H1 (cell line): Measurements from ENCODE around the gene ZNF548. TPM values are rescaled to one million over a fixed set of nuclear protein-coding genes. Genes with fewer than 3 reads are reported as not detected.

ENCODE experiments used
- CTCF ChIA-PET: fragments of 300-600 bp; sonication (Branson Sonifier 250); formaldehyde crosslinking; loops from one replicate; lab custom pipeline; 2021; ENCODE audit not compliant: partially characterized antibody; lab: Charles Lee
- POLR2A ChIA-PET: fragments of 300-600 bp; sonication (Branson Sonifier 250); formaldehyde crosslinking; loops from one replicate; lab custom pipeline; 2021; ENCODE audit warnings: inconsistent platforms; ENCODE audit not compliant: partially characterized antibody; lab: Charles Lee
- DNase-seq, 2 experiments: peaks; one replicate each; pipeline versions ENCODE4 v3.0.0 to v3.0.0-alpha.2; 2010 to 2022; ENCODE audit warnings: low spot score in 2 of 2, low read depth in 1 of 2, mixed read lengths in 1 of 2
- FAIRE-seq: peaks from 2 replicates; lab custom pipeline; 2011; peaks lifted over from hg19 to GRCh38; lab: Jason Lieb, UNC
- H2AFZ ChIP-seq: 2 replicates; pipeline ENCODE4 v1.8.1; 2012; ENCODE audit warnings: low read length, inconsistent platforms
- H2AK5ac ChIP-seq: 2 replicates; pipeline ENCODE4 v1.6.1; 2013; ENCODE audit warnings: low read depth, low read length
- H2BK120ac ChIP-seq: replicated peaks from 2 replicates; pipeline ENCODE3; 2013; ENCODE audit warnings: low read depth, low read length, inconsistent platforms
- H2BK12ac ChIP-seq: 2 replicates; pipeline ENCODE4 v1.6.1; 2013; ENCODE audit warnings: low read depth, low read length
- H2BK15ac ChIP-seq: 2 replicates; pipeline ENCODE4 v1.6.1; 2013; ENCODE audit warnings: low read length
- H2BK20ac ChIP-seq: 2 replicates; pipeline ENCODE4 v1.6.1; 2013; ENCODE audit warnings: low read length
- H2BK5ac ChIP-seq: 2 replicates; pipeline ENCODE4 v1.6.1; 2013; ENCODE audit warnings: low read depth, low read length
- H3K14ac ChIP-seq: 2 replicates; pipeline ENCODE4 v1.6.1; 2013; ENCODE audit warnings: inconsistent platforms; ENCODE audit not compliant: insufficient read length
- H3K18ac ChIP-seq: 2 replicates; pipeline ENCODE4 v1.6.1; 2013; ENCODE audit warnings: low read length; ENCODE audit errors: extremely low read depth
- H3K23ac ChIP-seq: 2 replicates; pipeline ENCODE4 v1.6.1; 2013; ENCODE audit warnings: inconsistent platforms; ENCODE audit not compliant: insufficient read length
- H3K23me2 ChIP-seq: 2 replicates; pipeline ENCODE4 v1.6.1; 2013; ENCODE audit warnings: low read depth, low read length
- H3K27ac ChIP-seq: 2 replicates; pipeline ENCODE4 v1.6.1; 2011; ENCODE audit warnings: low read depth, low read length, inconsistent platforms
- H3K27me3 ChIP-seq, 4 experiments: replicated peaks in 1 of 4; 1 replicate in 1 of 4; 2 replicates in 3 of 4; pipeline versions ENCODE4 v1.6.1 to v1.8.1; 2011 to 2013; ENCODE audit warnings: low read length in 3 of 4, mild to moderate bottlenecking in 3 of 4, inconsistent platforms in 2 of 4, mixed read lengths in 2 of 4, moderate library complexity in 1 of 4; ENCODE audit not compliant: control insufficient read depth in 3 of 4, insufficient read depth in 3 of 4; ENCODE audit errors: extremely low read depth in 1 of 4
- H3K36me3 ChIP-seq, 4 experiments: 2 replicates each; pipeline versions ENCODE4 v1.6.1 to v1.8.1; 2011 to 2013; ENCODE audit warnings: mild to moderate bottlenecking in 4 of 4, low read length in 3 of 4, moderate library complexity in 2 of 4, control low read depth in 1 of 4, inconsistent platforms in 1 of 4; ENCODE audit not compliant: insufficient read depth in 4 of 4, control insufficient read depth in 2 of 4
- H3K4ac ChIP-seq: replicated peaks from 2 replicates; pipeline ENCODE3; 2013; ENCODE audit warnings: low read length, low read depth, mixed read lengths, inconsistent platforms; ENCODE audit not compliant: insufficient read length
- H3K4me1 ChIP-seq, 4 experiments: replicated peaks in 1 of 4; 1 replicate in 1 of 4; 2 replicates in 3 of 4; pipeline versions ENCODE4 v1.6.1 to v1.8.1; 2011 to 2013; ENCODE audit warnings: low read length in 3 of 4, inconsistent platforms in 2 of 4, mixed read lengths in 1 of 4; ENCODE audit not compliant: insufficient read depth in 4 of 4, control insufficient read depth in 3 of 4
- H3K4me2 ChIP-seq, 2 experiments: 2 replicates each; pipeline versions ENCODE4 v1.6.1 to v1.8.1; 2011 to 2013; ENCODE audit warnings: low read depth in 2 of 2, low read length in 2 of 2, control low read depth in 1 of 2, inconsistent platforms in 1 of 2, mild to moderate bottlenecking in 1 of 2; ENCODE audit not compliant: insufficient read depth in 1 of 2
- H3K4me3 ChIP-seq, 4 experiments: fragments of 200-600, 300-600 bp in 1 of 4; sonication (generic), shearing (Covaris generic), sonication (Bioruptor Twin) in 1 of 4; 2 replicates each; pipeline versions ENCODE4 v1.5.1 to v1.8.1; 2011 to 2016; ENCODE audit warnings: low read length in 4 of 4, low read depth in 3 of 4, control low read depth in 2 of 4, inconsistent platforms in 2 of 4, mild to moderate bottlenecking in 2 of 4, mixed read lengths in 1 of 4, moderate library complexity in 1 of 4; ENCODE audit not compliant: insufficient read depth in 2 of 4; ENCODE audit errors: extremely low read depth in 1 of 4
- H3K56ac ChIP-seq: replicated peaks from 2 replicates; pipeline ENCODE3; 2013; ENCODE audit warnings: low read depth, mild to moderate bottlenecking, mixed read lengths, low read length, inconsistent platforms; ENCODE audit not compliant: insufficient read length
- H3K79me1 ChIP-seq: 2 replicates; pipeline ENCODE4 v1.6.1; 2013; ENCODE audit warnings: low read depth, low read length, control low read depth
- H3K79me2 ChIP-seq, 2 experiments: 2 replicates each; pipeline versions ENCODE4 v1.6.1 to v1.8.1; 2012 to 2013; ENCODE audit warnings: low read length in 2 of 2, mild to moderate bottlenecking in 2 of 2, inconsistent platforms in 1 of 2; ENCODE audit not compliant: insufficient read depth in 2 of 2, control insufficient read depth in 1 of 2
- H3K9ac ChIP-seq, 4 experiments: replicated peaks in 1 of 4; 1 replicate in 1 of 4; 2 replicates in 3 of 4; pipeline versions ENCODE4 v1.6.1 to v1.8.1; 2011 to 2013; ENCODE audit warnings: low read depth in 3 of 4, low read length in 3 of 4, control low read depth in 2 of 4, mild to moderate bottlenecking in 2 of 4, moderate library complexity in 2 of 4, inconsistent platforms in 1 of 4; ENCODE audit errors: extremely low read depth in 1 of 4
- H3K9me3 ChIP-seq, 2 experiments: 2 replicates each; pipeline versions ENCODE4 v1.6.1 to v1.8.1; 2012 to 2013; ENCODE audit warnings: mild to moderate bottlenecking in 2 of 2, moderate library complexity in 2 of 2, control low read depth in 1 of 2, inconsistent platforms in 1 of 2, low read depth in 1 of 2, low read length in 1 of 2, mixed read lengths in 1 of 2; ENCODE audit not compliant: insufficient read depth in 2 of 2
- H4K20me1 ChIP-seq, 2 experiments: replicated peaks in 1 of 2; 2 replicates each; pipeline versions ENCODE3 to v1.8.1; 2011 to 2013; ENCODE audit warnings: inconsistent platforms in 2 of 2, low read length in 2 of 2, mild to moderate bottlenecking in 1 of 2; ENCODE audit not compliant: insufficient read depth in 2 of 2, control insufficient read depth in 1 of 2
- H4K5ac ChIP-seq: 2 replicates; pipeline ENCODE4 v1.6.1; 2013; ENCODE audit warnings: low read length, low read depth, mixed read lengths, inconsistent platforms; ENCODE audit not compliant: insufficient read length
- H4K8ac ChIP-seq: 2 replicates; pipeline ENCODE4 v1.8.0; 2013; ENCODE audit warnings: mild to moderate bottlenecking, moderate library complexity, low read length, inconsistent platforms; ENCODE audit not compliant: insufficient read depth; ENCODE audit errors: extremely low read depth
- H4K91ac ChIP-seq: replicated peaks from 2 replicates; pipeline ENCODE3; 2013; ENCODE audit warnings: low read length, mixed read lengths, inconsistent platforms; ENCODE audit not compliant: insufficient read length
- ASH2L ChIP-seq: fragments of 200-600, 300-600 bp; sonication (generic); IDR thresholded peaks from one replicate; pipeline ENCODE4 v1.7.1; 2017; ENCODE audit warnings: low read length
- FOSL1 ChIP-seq: IDR thresholded peaks from 2 replicates; pipeline ENCODE4 v1.6.1; 2011; ENCODE audit warnings: mild to moderate bottlenecking, low read depth, low read length, moderate library complexity; ENCODE audit not compliant: insufficient read depth
- GTF2F1 ChIP-seq: IDR thresholded peaks from 2 replicates; pipeline ENCODE4 v1.6.1; 2012; ENCODE audit warnings: low read depth, low read length, improper control_type of control experiment, borderline replicate concordance
- HDAC2 ChIP-seq, 2 experiments: fragments of 300-600 bp in 1 of 2; sonication (generic) in 1 of 2; IDR thresholded peaks; 2 replicates each; pipeline ENCODE4 v1.6.1; 2011 to 2012; ENCODE audit warnings: low read depth in 2 of 2, low read length in 2 of 2, mild to moderate bottlenecking in 2 of 2, moderate library complexity in 2 of 2, borderline replicate concordance in 1 of 2, inconsistent platforms in 1 of 2
- KDM5A ChIP-seq: fragments of 200-600 bp; IDR thresholded peaks from 2 replicates; pipeline ENCODE4 v1.7.1; 2012; ENCODE audit warnings: mild to moderate bottlenecking, low read length, inconsistent platforms, mixed read lengths
- PHF8 ChIP-seq: fragments of 200-600 bp; sonication (generic); conservative IDR thresholded peaks from 2 replicates; pipeline ENCODE4 v1.7.1; 2012; ENCODE audit warnings: low read depth, mild to moderate bottlenecking, inconsistent platforms, low read length, moderate library complexity
- POLR2AphosphoS5 ChIP-seq: IDR thresholded peaks from 2 replicates; pipeline ENCODE4 v1.6.1; 2011; ENCODE audit warnings: low read depth, low read length
- POU5F1 ChIP-seq: IDR thresholded peaks from 2 replicates; pipeline ENCODE4 v1.6.1; 2011; ENCODE audit warnings: low read depth, mild to moderate bottlenecking, low read length, moderate library complexity
- RBBP5 ChIP-seq: IDR thresholded peaks from 2 replicates; pipeline ENCODE4 v1.7.1; 2012; ENCODE audit warnings: low read depth, mild to moderate bottlenecking, inconsistent platforms, low read length, moderate library complexity, borderline replicate concordance
- SP2 ChIP-seq: IDR thresholded peaks from 2 replicates; pipeline ENCODE4 v1.6.1; 2012; ENCODE audit warnings: mild to moderate bottlenecking, low read length, inconsistent platforms
- TAF7 ChIP-seq: optimal IDR thresholded peaks from 2 replicates; pipeline ENCODE3; 2011; ENCODE audit warnings: low read depth, mild to moderate bottlenecking, inconsistent platforms, low read length, moderate library complexity, borderline replicate concordance
- WGBS, 2 experiments: shearing (Covaris generic) in 1 of 2; methylation state at CpG; one replicate each; pipeline versions ENCODE4 v1.1.6 to v1.1.7; 2013 to 2015; ENCODE audit warnings: low lambda C conversion rate in 2 of 2, mixed read lengths in 2 of 2, inconsistent platforms in 1 of 2, low coverage in 1 of 2, missing lambda C conversion rate in 1 of 2; ENCODE audit not compliant: insufficient replicate concordance in 2 of 2, insufficient coverage in 1 of 2, insufficient read length in 1 of 2; ENCODE audit errors: extremely low coverage in 1 of 2, missing lambda C conversion rate in 1 of 2; 5-methylcytosine and 5-hydroxymethylcytosine counted together
- polyA plus RNA-seq, 7 experiments: library from polyadenylated mRNA; depleted of rRNA in 3 of 7; stranded (reverse) in 5 of 7; unstranded in 2 of 7; fragments of >200 nt in 5 of 7; fragments of 200-250 nt in 2 of 7; gene quantifications; 1 replicate in 5 of 7; 2 replicates in 1 of 7; 4 replicates in 1 of 7; pipeline versions ENCODE4 v1.2.1 to v1.2.3, GENCODE V29; 2011 to 2013; ENCODE audit warnings: missing spikeins in 2 of 7, mixed read lengths in 2 of 7
- total RNA-seq: library from RNA; stranded (reverse); fragmentation: NEBNext Ultra II Directional; extraction: Animal tissue kit (Norgen Biotek cat#: 25700); gene quantifications from 2 replicates; pipeline ENCODE4 v1.2.1, GENCODE V29; 2021

ZNF548 gene
- total and polyA plus RNA-seq, 2 of the 8 experiments (the other 6 are each of a cell fraction or from before 2014, with no cell fraction given), result 7.4 to 9.9 TPM

GRCh38 chr19:57362997-57363687, 26.5 kb upstream of the ZNF548 start, which contains the start of the genes TRAPPC2B and ZNF547:
TSS of gene TRAPPC2B (plus strand) at chr19:57363551. CDS start at chr19:57364834, 1,283 bp downstream.
TSS of gene ZNF547 (plus strand) at chr19:57363551. CDS start at chr19:57368556, 5,005 bp downstream.
- POLR2A ChIA-PET, result interaction anchor here (0.7 to 2.5 kb wide), 9 partner anchors 9 to 106 kb away, joined by 3 to 20 read pairs (median 4); partner anchors contain the start of genes ZNF304, ZNF460 and ZNF548
- TF ChIP-seq FOSL1 (no peak), POU5F1 (no peak), POLR2AphosphoS5 (peak; percentile 90), TAF7 (no peak), GTF2F1 (peak; percentile 75; the same call in 1 of the 2 replicates), HDAC2 (IDR thresholded peaks at IDR 0.05; ENCODE audit: borderline replicate concordance in 1 of 2, low read depth in 2 of 2, low read length in 2 of 2) (0 out of 4 replicates have a peak, but pooled peaks of 1 of the 2 experiments have one; percentile 7), SP2 (peak; percentile 16; the same call in 1 of the 2 replicates), KDM5A (no peak), RBBP5 (0 out of 2 replicates have a peak, but pooled peaks have one; percentile 29), PHF8 (peak; percentile 59), ASH2L (peak; percentile 33)

More at GRCh38 chr19:57362997-57363687, 26.5 kb upstream of the ZNF548 start, which contains the start of the genes TRAPPC2B and ZNF547:
- no peak within 1 kb of the TSS for H3K23ac ChIP-seq
- H4K20me1 ChIP-seq, result no peaks in the 10 kb centered on the region
- FAIRE-seq (peak; percentile 99), DNase-seq (peak; percentile 98 to 99)
- H3K9me3 ChIP-seq, result no peaks in the 10 kb centered on the region
- peak within 1 kb of the TSS; percentile 43; the same call in 1 of the 2 replicates for H2BK12ac ChIP-seq
- no peaks in the 10 kb centered on the region; the same call in 1 of the 2 replicates for H3K79me1 ChIP-seq
- peak within 1 kb of the TSS; percentile 91; the same call in 1 of the 2 replicates for H2BK5ac ChIP-seq
- H3K27ac ChIP-seq, result peak within 1 kb of the TSS; percentile 72
- peak within 1 kb of the TSS; percentile 19 for H3K4ac ChIP-seq
- no peaks in the 10 kb centered on the region; a peak in 1 of 8 replicates for H3K36me3 ChIP-seq
- 4% methylated on average over 35 of the region's 47 CpGs; no CpG with 5 or more reads in 1 of the 2 experiments for WGBS, 2 experiments
- H3K23me2 ChIP-seq, result peaks cover 9% of the 10 kb centered on the region
- no peak within 1 kb of the TSS for H3K14ac ChIP-seq
- H3K79me2 ChIP-seq, result peaks cover 0 to 7% of the 10 kb centered on the region in 2 experiments; a peak in 1 of 4 replicates
- no peak within 1 kb of the TSS for H2AK5ac ChIP-seq
- H4K8ac ChIP-seq, result no peak within 1 kb of the TSS; the same call in 1 of the 2 replicates
- H2AFZ ChIP-seq, result peak within 1 kb of the TSS; percentile 18
- H2BK15ac ChIP-seq, result no peak within 1 kb of the TSS
- peaks cover 0 to 2% (median 1%) of the 10 kb centered on the region in 4 experiments; a peak in 2 of 7 replicates for H3K4me1 ChIP-seq
- peak within 1 kb of the TSS; percentile 35 for H4K5ac ChIP-seq
- CTCF ChIA-PET, result no interaction called here
- no peak within 1 kb of the TSS for H2BK120ac ChIP-seq
- H3K56ac ChIP-seq, result no peak within 1 kb of the TSS
- peak within 1 kb of the TSS; percentile 64 to 81 (median 66) for H3K4me3 ChIP-seq
- H3K9ac ChIP-seq, result peak within 1 kb of the TSS; percentile 36 to 97 (median 70)
- peak within 1 kb of the TSS; percentile 69 to 77 for H3K4me2 ChIP-seq
- H2BK20ac ChIP-seq, result no peak within 1 kb of the TSS
- H4K91ac ChIP-seq, result peak within 1 kb of the TSS; percentile 57
- no peaks in the 10 kb centered on the region for H3K27me3 ChIP-seq
- H3K18ac ChIP-seq, result 0 out of 2 replicates have a peak within 1 kb of the TSS, but pooled peaks have one; percentile 53
